ENCODE data around the gene MRTFB. TPM values are rescaled to one million over a fixed set of nuclear protein-coding genes. Genes with fewer than 3 reads are reported as not detected.

MRTFB gene
- total RNA-seq, 1 experiment from 2014 or later, result 29.5 TPM

- CTCF ChIA-PET, result no interaction called here
- BruUV-seq (replicated peaks), result no TSS peak
- peaks cover 6% of the 10 kb centered on the region for H3K4me1 Mint-ChIP-seq (ENCODE audit: low read depth, unreplicated experiment)
- no peaks in the 10 kb centered on the region for H3K9me3 Mint-ChIP-seq (ENCODE audit: unreplicated experiment)
- H3K27ac Mint-ChIP-seq (ENCODE audit: unreplicated experiment), result no peak overlapping the region
- H3K4me3 Mint-ChIP-seq (ENCODE audit: unreplicated experiment), result no peak overlapping the region
- H3K27me3 Mint-ChIP-seq (ENCODE audit: insufficient read depth, unreplicated experiment), result no peaks in the 10 kb centered on the region
- DNase-seq, result no peak
- H3K4me3 ChIP-seq (ENCODE audit: low read depth, low read length), result no peak overlapping the region
- H3K36me3 Mint-ChIP-seq (ENCODE audit: insufficient read depth, unreplicated experiment), result peaks cover 5% of the 10 kb centered on the region
- POLR2A ChIA-PET, result no interaction called here
- no peaks in the 10 kb centered on the region for H3K36me3 ChIP-seq (ENCODE audit: control insufficient read depth, insufficient read depth, low read length)
- no peaks in the 10 kb centered on the region; the same call in 1 of the 2 replicates for H3K9me3 ChIP-seq
- intact Hi-C loops (cut with micrococcal nuclease; ENCODE audit: unreplicated experiment), result no loop called here
- TF ChIP-seq, protein P1, sequence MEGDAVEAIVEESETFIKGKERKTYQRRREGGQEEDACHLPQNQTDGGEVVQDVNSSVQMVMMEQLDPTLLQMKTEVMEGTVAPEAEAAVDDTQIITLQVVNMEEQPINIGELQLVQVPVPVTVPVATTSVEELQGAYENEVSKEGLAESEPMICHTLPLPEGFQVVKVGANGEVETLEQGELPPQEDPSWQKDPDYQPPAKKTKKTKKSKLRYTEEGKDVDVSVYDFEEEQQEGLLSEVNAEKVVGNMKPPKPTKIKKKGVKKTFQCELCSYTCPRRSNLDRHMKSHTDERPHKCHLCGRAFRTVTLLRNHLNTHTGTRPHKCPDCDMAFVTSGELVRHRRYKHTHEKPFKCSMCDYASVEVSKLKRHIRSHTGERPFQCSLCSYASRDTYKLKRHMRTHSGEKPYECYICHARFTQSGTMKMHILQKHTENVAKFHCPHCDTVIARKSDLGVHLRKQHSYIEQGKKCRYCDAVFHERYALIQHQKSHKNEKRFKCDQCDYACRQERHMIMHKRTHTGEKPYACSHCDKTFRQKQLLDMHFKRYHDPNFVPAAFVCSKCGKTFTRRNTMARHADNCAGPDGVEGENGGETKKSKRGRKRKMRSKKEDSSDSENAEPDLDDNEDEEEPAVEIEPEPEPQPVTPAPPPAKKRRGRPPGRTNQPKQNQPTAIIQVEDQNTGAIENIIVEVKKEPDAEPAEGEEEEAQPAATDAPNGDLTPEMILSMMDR (IDR thresholded peaks at IDR 0.05; ENCODE audit: insufficient read depth in 1 of 2, low read depth in 1 of 2, low read length in 1 of 2, severe bottlenecking in 1 of 2, unreplicated experiment in 1 of 2), result no peak
- no peaks in the 10 kb centered on the region for H3K27me3 ChIP-seq (replicated peaks; ENCODE audit: control insufficient read depth, insufficient read depth, low read length)
- 0 out of 2 replicates have a peak, but pooled peaks cover 5% of the 10 kb centered on the region for H3K4me1 ChIP-seq
These were observed 101.2 kb downstream of the MRTFB start for GRCh38 chr16:14172200-14172809.

DNA sequence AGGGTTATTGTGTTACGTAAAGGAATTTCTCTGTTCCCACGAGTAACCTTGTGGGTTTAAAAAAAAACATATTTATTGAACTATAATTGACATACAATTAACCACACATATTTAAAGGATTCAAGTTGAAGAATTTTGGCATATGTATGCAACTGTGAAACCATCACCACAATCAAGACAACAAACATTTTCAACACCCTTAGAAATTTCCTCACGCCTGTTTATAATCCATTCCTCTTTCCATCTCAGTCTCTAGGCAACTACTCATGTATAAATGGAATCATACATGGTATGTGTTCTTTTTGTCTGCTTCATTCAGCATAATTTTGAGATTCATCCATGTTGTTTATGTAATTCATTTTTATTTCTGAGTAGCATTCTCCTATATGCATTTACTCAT is 104.0 kb downstream of the MRTFB start:
- Histone ChIP-seq H3K4me3 (ENCODE audit: low read depth, low read length) (no peak overlapping the region), H3K27me3 (replicated peaks; ENCODE audit: control insufficient read depth, insufficient read depth, low read length) (no peaks in the 10 kb centered on the region), H3K4me1 (0 out of 2 replicates have a peak, but pooled peaks cover 5% of the 10 kb centered on the region), H3K36me3 (ENCODE audit: control insufficient read depth, insufficient read depth, low read length) (no peaks in the 10 kb centered on the region), H3K9me3 (no peaks in the 10 kb centered on the region; the same call in 1 of the 2 replicates)
- ChIA-PET POLR2A (no interaction called here), CTCF (no interaction called here)
- TF ChIP-seq, protein P1 (IDR thresholded peaks at IDR 0.05; ENCODE audit: insufficient read depth in 1 of 2, low read depth in 1 of 2, low read length in 1 of 2, severe bottlenecking in 1 of 2, unreplicated experiment in 1 of 2), result no peak
- H3K36me3 Mint-ChIP-seq (ENCODE audit: insufficient read depth, unreplicated experiment), result no peaks in the 10 kb centered on the region
- no peaks in the 10 kb centered on the region for H3K27me3 Mint-ChIP-seq (ENCODE audit: insufficient read depth, unreplicated experiment)
- no peak for DNase-seq
- H3K9me3 Mint-ChIP-seq (ENCODE audit: unreplicated experiment), result no peaks in the 10 kb centered on the region
- no peak overlapping the region for H3K27ac Mint-ChIP-seq (ENCODE audit: unreplicated experiment)
- no peak overlapping the region for H3K4me3 Mint-ChIP-seq (ENCODE audit: unreplicated experiment)
- H3K4me1 Mint-ChIP-seq (ENCODE audit: low read depth, unreplicated experiment), result no peaks in the 10 kb centered on the region
- BruUV-seq (replicated peaks), result no TSS peak
- intact Hi-C loops (cut with micrococcal nuclease; ENCODE audit: unreplicated experiment), result no loop called here

DNA sequence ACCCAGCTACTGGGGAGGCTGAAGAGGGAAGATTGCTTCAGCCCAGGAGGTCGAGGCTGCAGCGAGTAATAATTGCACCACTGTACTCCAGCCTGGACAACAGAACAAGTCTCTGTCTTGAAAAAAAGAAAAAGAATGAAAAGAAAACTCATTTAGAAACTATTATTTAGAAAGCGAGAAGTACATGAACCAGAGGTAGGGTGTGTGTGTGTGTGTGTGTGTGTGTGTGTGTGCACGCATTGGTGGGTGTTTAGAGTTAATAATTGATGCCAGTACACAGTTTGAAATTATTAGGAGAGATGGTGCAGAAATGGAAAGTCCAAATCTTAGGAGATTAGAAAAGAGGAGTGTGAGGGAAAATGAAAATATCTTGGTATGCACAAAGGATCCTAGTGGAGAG is 106.6 kb downstream of the MRTFB start:
- no peaks in the 10 kb centered on the region for H3K4me1 Mint-ChIP-seq (ENCODE audit: low read depth, unreplicated experiment)
- H3K36me3 ChIP-seq (ENCODE audit: control insufficient read depth, insufficient read depth, low read length), result no peaks in the 10 kb centered on the region
- H3K9me3 Mint-ChIP-seq (ENCODE audit: unreplicated experiment), result no peaks in the 10 kb centered on the region
- H3K4me3 Mint-ChIP-seq (ENCODE audit: unreplicated experiment), result no peak overlapping the region
- DNase-seq, result no peak
- BruUV-seq (replicated peaks), result no TSS peak
- peak overlapping the region; percentile 8 for H3K27ac Mint-ChIP-seq (ENCODE audit: unreplicated experiment)
- no peaks in the 10 kb centered on the region for H3K9me3 ChIP-seq
- H3K4me3 ChIP-seq (ENCODE audit: low read depth, low read length), result no peak overlapping the region
- ChIA-PET CTCF (no interaction called here), POLR2A (no interaction called here)
- H3K36me3 Mint-ChIP-seq (ENCODE audit: insufficient read depth, unreplicated experiment), result no peaks in the 10 kb centered on the region
- intact Hi-C loops (cut with micrococcal nuclease; ENCODE audit: unreplicated experiment), result no loop called here
- H3K4me1 ChIP-seq, result 0 out of 2 replicates have a peak, but pooled peaks cover under 1% of the 10 kb centered on the region
- H3K27me3 ChIP-seq (replicated peaks; ENCODE audit: control insufficient read depth, insufficient read depth, low read length), result no peaks in the 10 kb centered on the region
- TF ChIP-seq, protein P1 (IDR thresholded peaks at IDR 0.05; ENCODE audit: insufficient read depth in 1 of 2, low read depth in 1 of 2, low read length in 1 of 2, severe bottlenecking in 1 of 2, unreplicated experiment in 1 of 2), result no peak
- no peaks in the 10 kb centered on the region for H3K27me3 Mint-ChIP-seq (ENCODE audit: insufficient read depth, unreplicated experiment)
